Renal cortical epithelial cell (primary cell): ENCODE results near the gene DZIP1. TPM values are rescaled to one million over a fixed set of nuclear protein-coding genes. Genes with fewer than 3 reads are reported as not detected.
"Not testable (repeated sequence)": the region's sequence is repeated elsewhere in the genome, so short reads cannot be mapped to it uniquely, and the experiment has no call there.

Experiments
- DNase-seq: peaks from one replicate; pipeline ENCODE4 v3.0.0-alpha.2; 2011; ENCODE audit warnings: low read depth
- total RNA-seq: library from RNA; depleted of rRNA; stranded (reverse); fragments of >200 nt; gene quantifications from 2 replicates; pipeline ENCODE4 v1.2.3, GENCODE V29; 2014

The DZIP1 gene
- 17.4 and 74.6 TPM in 2 replicates for total RNA-seq

- DNase-seq: peak; percentile 61
Measured at GRCh38 chr13:95644601-95645052, at the start of gene DZIP1. Gene DZIP1, minus strand, starts transcription at chr13:95644706. Its CDS starts 2,677 bp downstream, at chr13:95642029.

GRCh38 chr13:95690986-95691385 is 46.5 kb upstream of the DZIP1 start:
- DNase-seq: not testable (repeated sequence)

- no peak for DNase-seq
Measured at GRCh38 chr13:95689582-95689926, 45.0 kb upstream of the DZIP1 start.

GRCh38 chr13:95684960-95685359 is 40.5 kb upstream of the DZIP1 start:
- not testable (repeated sequence) for DNase-seq

- no peak for DNase-seq
Measured at GRCh38 chr13:95684418-95684817, 39.9 kb upstream of the DZIP1 start.

- no peak for DNase-seq
Measured at GRCh38 chr13:95679722-95680121, 35.2 kb upstream of the DZIP1 start.

- DNase-seq: no peak
Measured at GRCh38 chr13:95678967-95679366, 34.5 kb upstream of the DZIP1 start.

GRCh38 chr13:95677564-95678266 is 33.2 kb upstream of the DZIP1 start:
- peak; percentile 24 for DNase-seq

- peak; percentile 90 for DNase-seq
Measured at GRCh38 chr13:95676762-95677563, 32.5 kb upstream of the DZIP1 start, which contains the start of gene DNAJC3. Gene DNAJC3, plus strand, starts transcription at chr13:95677139. Its CDS starts 117 bp downstream, at chr13:95677256.

GRCh38 chr13:95676105-95676761 is 31.7 kb upstream of the DZIP1 start:
- peak; percentile 66 for DNase-seq

GRCh38 chr13:95671597-95671996 is 27.1 kb upstream of the DZIP1 start:
- no peak for DNase-seq

GRCh38 chr13:95667235-95667634 is 22.7 kb upstream of the DZIP1 start:
- DNase-seq: not testable (repeated sequence)

GRCh38 chr13:95660981-95661581 is 16.6 kb upstream of the DZIP1 start:
- DNase-seq: peak; percentile 54

- DNase-seq: no peak
Measured at GRCh38 chr13:95659500-95659899, 15.0 kb upstream of the DZIP1 start.

- DNase-seq: no peak
Measured at GRCh38 chr13:95656386-95657015, 12.0 kb upstream of the DZIP1 start.

GRCh38 chr13:95652821-95653220 is 8.3 kb upstream of the DZIP1 start:
- DNase-seq: no peak

- no peak for DNase-seq
Measured at GRCh38 chr13:95652244-95652764, 7.8 kb upstream of the DZIP1 start.

GRCh38 chr13:95650696-95651095 is 6.2 kb upstream of the DZIP1 start:
- no peak for DNase-seq

GRCh38 chr13:95647321-95647720 is 2.8 kb upstream of the DZIP1 start:
- no peak for DNase-seq

GRCh38 chr13:95643936-95644598 is 439 bp downstream of the DZIP1 start:
- DNase-seq: no peak

- DNase-seq: peak; percentile 44
Measured at GRCh38 chr13:95643571-95643935, 953 bp downstream of the DZIP1 start.
